Activated B cell treated with CpG ODN at 0.5 μM for 24 hours (primary cell): ENCODE data around the gene WEE2. TPM values are rescaled to one million over a fixed set of nuclear protein-coding genes. Genes with fewer than 3 reads are reported as not detected.
"Not testable (repeated sequence)": the region's sequence is repeated elsewhere in the genome, so short reads cannot be mapped to it uniquely, and the experiment has no call there.

Source experiments
- ATAC-seq: fragments of 200-7000 bp; cut with Tn5 transposase; one replicate; pipeline ENCODE4 v1.10.0; 2021; ENCODE audit warnings: low read depth, mild to moderate bottlenecking, moderate library complexity
- CTCF ChIA-PET: fragments of 350-600 bp; sonication (Branson Sonifier 250); formaldehyde crosslinking; loops from one replicate; lab custom pipeline; 2021; ENCODE audit warnings: antibody characterized with exemption; lab: Charles Lee
- POLR2A ChIA-PET: fragments of 350-600 bp; sonication (Branson Sonifier 250); formaldehyde crosslinking; loops from one replicate; lab custom pipeline; 2021; ENCODE audit warnings: antibody characterized with exemption; lab: Charles Lee
- DNase-seq: peaks from one replicate; pipeline ENCODE4 v3.0.0; 2022
- H3K27ac Mint-ChIP-seq: one replicate; pipeline ENCODE4 v1.8.0; 2020; ENCODE audit warnings: mixed read lengths
- H3K27me3 Mint-ChIP-seq: one replicate; pipeline ENCODE4 v1.8.0; 2021; ENCODE audit warnings: mixed read lengths
- H3K36me3 Mint-ChIP-seq: one replicate; pipeline ENCODE4 v1.8.0; 2021; ENCODE audit warnings: low read depth, mixed read lengths
- H3K4me1 Mint-ChIP-seq: one replicate; pipeline ENCODE4 v1.8.0; 2021; ENCODE audit warnings: mixed read lengths
- H3K4me3 Mint-ChIP-seq: one replicate; pipeline ENCODE4 v1.8.0; 2020; ENCODE audit warnings: mild to moderate bottlenecking, mixed read lengths
- H3K9me3 Mint-ChIP-seq: one replicate; pipeline ENCODE4 v1.8.0; 2020; ENCODE audit warnings: mixed read lengths
- intact Hi-C: fragments of 100-400 bp; cut with micrococcal nuclease; formaldehyde crosslinking; loops from one replicate; pipeline ENCODE4 v1.15.1; 2024
- total RNA-seq: library from RNA; stranded (reverse); gene quantifications from 2 replicates; pipeline ENCODE4 v1.2.3, GENCODE V29; 2022
- TF ChIP-seq, protein P1 (sequence below): fragments of 200-600 bp; IDR thresholded peaks from one replicate; pipeline ENCODE4 v1.8.0; 2022; ENCODE audit warnings: antibody characterized with exemption, mild to moderate bottlenecking

The WEE2 gene
- total RNA-seq, 1 donor from 2014 or later: not detected

DNA sequence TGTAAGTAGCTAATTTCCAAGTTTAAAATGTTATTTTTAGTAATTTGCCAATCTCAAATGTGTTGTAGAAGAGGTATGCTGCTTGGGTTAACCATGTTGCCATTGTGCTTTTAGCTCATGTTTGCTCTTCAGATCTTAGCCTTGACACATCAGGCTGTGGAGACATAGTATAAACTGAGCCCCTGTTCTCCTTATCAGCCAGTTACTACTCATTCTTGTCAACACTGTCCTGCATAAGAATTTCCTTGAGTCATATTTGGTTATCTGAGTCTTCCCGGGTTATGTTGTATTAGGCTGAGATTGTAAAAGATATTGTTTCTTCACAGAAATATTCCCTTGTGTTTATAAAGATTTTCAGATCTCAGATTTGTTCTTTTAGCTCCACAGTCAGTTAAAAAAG lies 34.1 kb downstream of the WEE2 start:
- CTCF ChIA-PET: no interaction called here
- Mint-ChIP-seq H3K27me3 (no peaks in the 10 kb centered on the region), H3K36me3 (peaks cover 77% of the 10 kb centered on the region), H3K4me3 (no peak overlapping the region), H3K9me3 (no peaks in the 10 kb centered on the region), H3K4me1 (peaks cover 36% of the 10 kb centered on the region), H3K27ac (no peak overlapping the region)
- POLR2A ChIA-PET: no interaction called here
- DNase-seq (no peak), ATAC-seq (no peak)
- intact Hi-C loops: no loop called here
- TF ChIP-seq, protein P1, sequence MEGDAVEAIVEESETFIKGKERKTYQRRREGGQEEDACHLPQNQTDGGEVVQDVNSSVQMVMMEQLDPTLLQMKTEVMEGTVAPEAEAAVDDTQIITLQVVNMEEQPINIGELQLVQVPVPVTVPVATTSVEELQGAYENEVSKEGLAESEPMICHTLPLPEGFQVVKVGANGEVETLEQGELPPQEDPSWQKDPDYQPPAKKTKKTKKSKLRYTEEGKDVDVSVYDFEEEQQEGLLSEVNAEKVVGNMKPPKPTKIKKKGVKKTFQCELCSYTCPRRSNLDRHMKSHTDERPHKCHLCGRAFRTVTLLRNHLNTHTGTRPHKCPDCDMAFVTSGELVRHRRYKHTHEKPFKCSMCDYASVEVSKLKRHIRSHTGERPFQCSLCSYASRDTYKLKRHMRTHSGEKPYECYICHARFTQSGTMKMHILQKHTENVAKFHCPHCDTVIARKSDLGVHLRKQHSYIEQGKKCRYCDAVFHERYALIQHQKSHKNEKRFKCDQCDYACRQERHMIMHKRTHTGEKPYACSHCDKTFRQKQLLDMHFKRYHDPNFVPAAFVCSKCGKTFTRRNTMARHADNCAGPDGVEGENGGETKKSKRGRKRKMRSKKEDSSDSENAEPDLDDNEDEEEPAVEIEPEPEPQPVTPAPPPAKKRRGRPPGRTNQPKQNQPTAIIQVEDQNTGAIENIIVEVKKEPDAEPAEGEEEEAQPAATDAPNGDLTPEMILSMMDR: no peak

DNA sequence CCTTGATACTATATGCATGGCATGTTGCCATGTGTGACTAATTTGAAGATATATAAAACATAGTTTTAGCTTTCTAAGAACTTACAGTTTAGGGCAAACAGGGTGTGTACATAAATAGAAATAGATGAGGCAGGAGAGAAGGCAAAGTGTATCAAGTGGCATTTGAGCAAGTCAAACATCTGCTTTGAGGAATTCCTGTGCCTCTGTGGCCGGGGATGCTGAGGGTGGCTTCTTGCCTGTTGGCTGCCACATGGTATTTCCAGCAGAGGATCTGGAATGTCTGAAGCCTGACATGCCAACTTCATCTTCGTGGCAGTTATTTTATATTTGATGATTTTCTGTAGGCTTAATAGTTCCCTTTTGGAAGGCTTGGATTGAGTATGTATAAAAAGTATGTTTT lies 36.0 kb downstream of the WEE2 start:
- no peak for DNase-seq
- H3K4me3 Mint-ChIP-seq: no peak overlapping the region
- H3K36me3 Mint-ChIP-seq: peaks cover 77% of the 10 kb centered on the region
- ChIA-PET CTCF (no interaction called here), POLR2A (no interaction called here)
- ATAC-seq: no peak
- peaks cover 18% of the 10 kb centered on the region for H3K4me1 Mint-ChIP-seq
- no peaks in the 10 kb centered on the region for H3K9me3 Mint-ChIP-seq
- TF ChIP-seq, protein P1: no peak
- intact Hi-C loops: no loop called here
- H3K27ac Mint-ChIP-seq: no peak overlapping the region
- H3K27me3 Mint-ChIP-seq: no peaks in the 10 kb centered on the region

DNA sequence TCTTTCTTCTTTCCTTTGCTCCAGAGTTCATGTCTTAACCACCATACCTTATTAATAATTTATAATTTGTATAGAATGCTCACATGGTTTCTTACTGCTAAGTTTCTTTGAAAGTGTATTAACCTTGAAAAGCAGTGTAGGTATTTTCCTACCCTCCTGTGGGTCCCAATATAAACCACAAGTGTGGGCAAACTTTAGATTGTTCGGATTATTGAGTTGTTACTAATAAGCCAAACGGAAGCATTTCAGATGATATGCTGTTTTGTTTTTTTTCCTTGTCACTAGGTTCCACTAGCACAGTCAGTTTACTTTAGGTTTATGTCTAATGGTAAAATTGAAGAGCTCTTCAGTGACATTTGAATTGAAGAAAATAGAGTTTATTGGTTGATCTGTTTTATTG lies 40.2 kb downstream of the WEE2 start:
- no peak overlapping the region for H3K4me3 Mint-ChIP-seq
- no peaks in the 10 kb centered on the region for H3K27me3 Mint-ChIP-seq
- CTCF ChIA-PET: no interaction called here
- no peak overlapping the region for H3K27ac Mint-ChIP-seq
- no peaks in the 10 kb centered on the region for H3K4me1 Mint-ChIP-seq
- no peak for DNase-seq
- peaks cover 21% of the 10 kb centered on the region for H3K9me3 Mint-ChIP-seq
- ATAC-seq: no peak
- POLR2A ChIA-PET: no interaction called here
- intact Hi-C loops: no loop called here
- peaks cover 83% of the 10 kb centered on the region for H3K36me3 Mint-ChIP-seq
- TF ChIP-seq, protein P1: no peak

DNA sequence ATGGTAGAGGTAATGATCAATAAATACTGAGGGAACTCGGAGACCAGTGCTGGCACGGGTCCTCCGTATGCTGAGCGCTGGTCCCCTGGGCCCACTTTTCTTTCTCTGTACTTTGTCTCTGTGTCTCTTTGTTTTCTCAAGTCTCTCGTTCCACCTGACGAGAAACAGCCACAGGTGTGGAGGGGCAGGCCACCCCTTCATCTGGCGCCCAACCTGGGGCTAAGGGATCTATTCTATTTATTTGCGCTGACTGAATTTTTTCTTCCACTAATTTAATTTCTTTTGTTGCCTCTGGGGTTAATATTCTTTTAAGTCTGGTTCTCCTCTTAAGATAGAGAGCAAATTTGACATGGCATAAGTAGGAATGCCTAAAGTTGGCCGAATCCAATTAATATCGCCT lies 43.8 kb downstream of the WEE2 start:
- CTCF ChIA-PET, H3K4me1 Mint-ChIP-seq, H3K27me3 Mint-ChIP-seq, intact Hi-C loops, H3K4me3 Mint-ChIP-seq, ATAC-seq, DNase-seq, POLR2A ChIA-PET, H3K27ac Mint-ChIP-seq: not testable (repeated sequence)
- Mint-ChIP-seq H3K9me3 (peaks cover 21% of the 10 kb centered on the region), H3K36me3 (peaks cover 87% of the 10 kb centered on the region)

DNA sequence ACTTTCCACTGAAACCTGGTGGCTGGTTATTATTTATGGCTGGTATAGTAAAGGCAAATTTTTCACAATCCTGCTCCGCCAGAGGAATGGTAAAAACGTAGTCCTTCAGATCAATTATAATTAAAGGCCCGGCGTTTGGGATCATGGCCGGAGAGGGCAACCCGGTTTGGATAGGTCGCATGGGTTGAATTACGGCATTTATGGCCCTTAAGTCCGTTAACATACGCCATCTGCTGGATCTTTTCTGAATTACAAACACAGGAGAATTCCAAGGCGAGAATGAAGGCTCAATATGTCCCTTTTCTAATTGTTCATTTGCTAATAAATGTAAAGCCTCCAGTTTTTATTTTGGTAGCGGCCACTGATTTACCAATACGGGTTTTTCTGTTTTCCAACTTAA lies 44.5 kb downstream of the WEE2 start:
- Mint-ChIP-seq H3K4me3 (no peak overlapping the region), H3K9me3 (peaks cover 21% of the 10 kb centered on the region), H3K36me3 (peaks cover 94% of the 10 kb centered on the region), H3K27ac (no peak overlapping the region), H3K27me3 (no peaks in the 10 kb centered on the region), H3K4me1 (no peaks in the 10 kb centered on the region)
- intact Hi-C loops: no loop called here
- ATAC-seq (no peak), DNase-seq (no peak)
- CTCF ChIA-PET: no interaction called here
- TF ChIP-seq, protein P1: no peak
- POLR2A ChIA-PET: no interaction called here

DNA sequence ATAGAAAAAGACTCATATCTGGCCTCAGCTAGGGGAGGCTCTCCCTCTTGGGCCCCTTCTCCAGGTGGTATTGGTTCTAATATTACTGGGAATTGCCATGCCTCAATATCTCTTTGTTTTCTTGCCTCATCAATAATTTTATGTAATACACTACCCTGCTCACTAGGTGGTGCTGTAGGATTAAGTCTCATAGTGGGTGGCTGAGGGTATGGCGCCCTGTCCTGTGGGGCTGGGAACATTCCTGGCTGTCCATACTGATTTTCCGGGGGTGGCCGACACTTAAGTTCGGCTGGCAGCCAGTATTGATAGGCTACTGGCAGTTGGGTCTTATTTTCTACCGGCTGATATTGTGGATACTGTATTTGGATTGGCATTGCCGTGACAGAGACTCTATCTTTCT lies 46.8 kb downstream of the WEE2 start:
- no peaks in the 10 kb centered on the region for H3K4me1 Mint-ChIP-seq
- ATAC-seq (no peak), DNase-seq (no peak)
- no peak overlapping the region for H3K4me3 Mint-ChIP-seq
- TF ChIP-seq, protein P1: no peak
- CTCF ChIA-PET: interaction anchor here (0.7 kb wide), 1 partner anchor 220 kb away, joined by 4 read pairs; no protein-coding TSS in a partner anchor
- H3K36me3 Mint-ChIP-seq: peaks cover 97% of the 10 kb centered on the region
- no peak overlapping the region for H3K27ac Mint-ChIP-seq
- intact Hi-C loops: loop anchor here (1.0 kb wide), 1 partner anchor 31 kb away; no protein-coding TSS in a partner anchor
- POLR2A ChIA-PET: no interaction called here
- peaks cover 19% of the 10 kb centered on the region for H3K9me3 Mint-ChIP-seq
- no peaks in the 10 kb centered on the region for H3K27me3 Mint-ChIP-seq
